AG04449 (cell line): Measurements from ENCODE around the gene SMG9.

ENCODE experiments used
- CTCF ChIA-PET: fragments of 350-600 bp; formaldehyde crosslinking; extraction: SDS; loops from one replicate; lab custom pipeline; 2021; ENCODE audit warnings: antibody characterized with exemption; lab: Yijun Ruan, JAX
- POLR2A ChIA-PET: fragments of 400-600, 350-600 bp; formaldehyde crosslinking; extraction: SDS; loops from one replicate; lab custom pipeline; 2020; ENCODE audit warnings: antibody characterized with exemption, inconsistent platforms; lab: Yijun Ruan, JAX
- DNase-seq: peaks from one replicate; pipeline ENCODE4 v3.0.0-alpha.2; 2010; ENCODE audit warnings: low read depth, low spot score
- H3K4me3 ChIP-seq: 2 replicates; pipeline ENCODE4 v1.5.1; 2011; ENCODE audit warnings: low read depth, mild to moderate bottlenecking, control low read depth, low read length
- CTCF ChIP-seq: IDR thresholded peaks from one replicate; pipeline ENCODE4 v1.5.1; 2011; ENCODE audit warnings: mild to moderate bottlenecking, moderate library complexity, low read length, control low read depth, inconsistent platforms; ENCODE audit not compliant: insufficient read depth; ENCODE audit errors: missing control alignments

SMG9 gene

GRCh38 chr19:43754503-43755255 is at the start of gene SMG9:
SMG9 (minus strand) TSS chr19:43754962; CDS start chr19:43750741, 4,221 bp downstream.
- ChIA-PET POLR2A (interaction anchor here (0.6 to 1.9 kb wide), 11 partner anchors 9 to 221 kb away, joined by 3 to 9 read pairs (median 4); partner anchors contain the start of genes PLAUR and ZNF575), CTCF (interaction anchor here (0.9 to 16.5 kb wide), 6 partner anchors 9 to 55 kb away, joined by 3 to 203 read pairs (median 5); no protein-coding TSS in a partner anchor)
- no peak for TF ChIP-seq CTCF
- H3K4me3 ChIP-seq: peak within 1 kb of the TSS; percentile 90
- DNase-seq: no peak

GRCh38 chr19:43804432-43804831 is 49.7 kb upstream of the SMG9 start:
- no peak for DNase-seq
- CTCF ChIA-PET: no interaction called here
- TF ChIP-seq CTCF: no peak
- no peak overlapping the region for H3K4me3 ChIP-seq
- POLR2A ChIA-PET: no interaction called here

- ChIA-PET CTCF (no interaction called here), POLR2A (no interaction called here)
- no peak for TF ChIP-seq CTCF
- DNase-seq: no peak
- H3K4me3 ChIP-seq: no peak within 1 kb of the TSS
These were observed 47.6 kb upstream of the SMG9 start, which contains the start of gene LYPD5 for GRCh38 chr19:43802216-43802951. LYPD5 (minus strand) TSS chr19:43802447; CDS start chr19:43802380, 67 bp downstream.

- ChIA-PET CTCF (interaction anchor here (0.8 to 2.8 kb wide), 3 partner anchors 10 to 245 kb away, joined by 3 to 13 read pairs (median 3); no protein-coding TSS in a partner anchor), POLR2A (no interaction called here)
- TF ChIP-seq CTCF: no peak
- H3K4me3 ChIP-seq: no peak overlapping the region
- DNase-seq: no peak
These were observed 44.9 kb upstream of the SMG9 start for GRCh38 chr19:43799502-43800142.

- CTCF ChIA-PET: interaction anchor here (1.0 to 2.8 kb wide), 2 partner anchors 11 to 244 kb away, joined by 3 to 13 read pairs; no protein-coding TSS in a partner anchor
- TF ChIP-seq CTCF: no peak
- H3K4me3 ChIP-seq: peak overlapping the region; percentile 61
- POLR2A ChIA-PET: no interaction called here
- no peak for DNase-seq
These were observed 44.0 kb upstream of the SMG9 start for GRCh38 chr19:43798546-43799409.
